Astrocyte (in vitro differentiated cells and primary cell): Measurements from ENCODE around the gene PTTG1. TPM values are rescaled to one million over a fixed set of nuclear protein-coding genes. Genes with fewer than 3 reads are reported as not detected.

Experiments used
- DNase-seq: peaks from one replicate; pipeline ENCODE4 v3.0.0-alpha.2; 2010; ENCODE audit warnings: low read depth
- FAIRE-seq: peaks from 2 replicates; lab custom pipeline; 2011; peaks lifted over from hg19 to GRCh38; lab: Jason Lieb, UNC
- H2AFZ ChIP-seq: 2 replicates; pipeline ENCODE4 v1.6.0; 2012; ENCODE audit warnings: low read depth, low read length, inconsistent platforms
- H3K27ac ChIP-seq: 2 replicates; pipeline ENCODE4 v1.5.1; 2011; ENCODE audit warnings: low read depth, low read length, inconsistent platforms
- H3K27me3 ChIP-seq: 2 replicates; pipeline ENCODE4 v1.6.0; 2011; ENCODE audit warnings: low read length, inconsistent platforms; ENCODE audit not compliant: insufficient read depth
- H3K36me3 ChIP-seq: 2 replicates; pipeline ENCODE4 v1.5.1; 2011; ENCODE audit warnings: low read length, inconsistent platforms; ENCODE audit not compliant: insufficient read depth
- H3K4me1 ChIP-seq: 2 replicates; pipeline ENCODE4 v1.5.1; 2011; ENCODE audit warnings: low read length, inconsistent platforms; ENCODE audit not compliant: insufficient read depth
- H3K4me2 ChIP-seq: 2 replicates; pipeline ENCODE4 v1.6.0; 2012; ENCODE audit warnings: low read length, inconsistent platforms
- H3K4me3 ChIP-seq: 2 replicates; pipeline ENCODE4 v1.5.1; 2011; ENCODE audit warnings: low read depth, mild to moderate bottlenecking, low read length, inconsistent platforms; ENCODE audit not compliant: insufficient read depth
- H3K79me2 ChIP-seq: 2 replicates; pipeline ENCODE4 v1.6.0; 2012; ENCODE audit warnings: mild to moderate bottlenecking, low read length, inconsistent platforms; ENCODE audit not compliant: insufficient read depth
- H3K9ac ChIP-seq: 2 replicates; pipeline ENCODE4 v1.6.0; 2012; ENCODE audit warnings: mild to moderate bottlenecking, low read length, inconsistent platforms
- H3K9me3 ChIP-seq: 2 replicates; pipeline ENCODE4 v1.5.1; 2012; ENCODE audit warnings: low read depth, mild to moderate bottlenecking, low read length, inconsistent platforms; ENCODE audit not compliant: insufficient read depth
- H4K20me1 ChIP-seq: 2 replicates; pipeline ENCODE4 v1.6.0; 2012; ENCODE audit warnings: low read length, inconsistent platforms; ENCODE audit not compliant: insufficient read depth
- H3K27ac Mint-ChIP-seq: one replicate; pipeline ENCODE4 v1.8.0; 2021; ENCODE audit warnings: mild to moderate bottlenecking, mixed read lengths; ENCODE audit not compliant: unreplicated experiment
- H3K27me3 Mint-ChIP-seq: one replicate; pipeline ENCODE4 v1.8.0; 2021; ENCODE audit warnings: low read depth, mixed read lengths; ENCODE audit not compliant: unreplicated experiment
- H3K36me3 Mint-ChIP-seq: one replicate; pipeline ENCODE4 v1.8.0; 2021; ENCODE audit warnings: low read depth, mixed read lengths; ENCODE audit not compliant: unreplicated experiment
- H3K4me1 Mint-ChIP-seq: one replicate; pipeline ENCODE4 v1.8.0; 2021; ENCODE audit warnings: low read depth, mixed read lengths; ENCODE audit not compliant: unreplicated experiment
- H3K4me3 Mint-ChIP-seq: one replicate; pipeline ENCODE4 v1.8.0; 2021; ENCODE audit warnings: mild to moderate bottlenecking, moderate library complexity, mixed read lengths; ENCODE audit not compliant: unreplicated experiment
- H3K9me3 Mint-ChIP-seq: one replicate; pipeline ENCODE4 v1.8.0; 2021; ENCODE audit warnings: mild to moderate bottlenecking, mixed read lengths; ENCODE audit not compliant: unreplicated experiment
- CTCF ChIP-seq: IDR thresholded peaks from 2 replicates; pipeline ENCODE4 v1.5.1; 2011; ENCODE audit warnings: low read depth, mild to moderate bottlenecking, inconsistent platforms, low read length, moderate library complexity; ENCODE audit not compliant: insufficient read depth
- EZH2 ChIP-seq: IDR thresholded peaks from 2 replicates; pipeline ENCODE4 v1.6.1; 2012; ENCODE audit warnings: mild to moderate bottlenecking, low read length, inconsistent platforms; ENCODE audit not compliant: insufficient read depth
- total RNA-seq: library from RNA; stranded (reverse); gene quantifications from 2 replicates; pipeline ENCODE4 v1.2.1, GENCODE V29; 2021

The PTTG1 gene
- total RNA-seq, 1 donor from 2014 or later: 20.4 TPM

- no peak overlapping the region for H3K4me3 Mint-ChIP-seq
- FAIRE-seq (no peak), DNase-seq (no peak)
- Histone ChIP-seq H3K79me2 (peaks cover 33% of the 10 kb centered on the region), H3K27me3 (no peaks in the 10 kb centered on the region), H3K4me1 (peaks cover 10% of the 10 kb centered on the region), H4K20me1 (no peaks in the 10 kb centered on the region), H3K27ac (no peak overlapping the region), H3K4me3 (no peak overlapping the region), H3K36me3 (peaks cover 17% of the 10 kb centered on the region), H3K4me2 (no peak overlapping the region), H2AFZ (no peak overlapping the region), H3K9ac (no peak overlapping the region), H3K9me3 (no peaks in the 10 kb centered on the region)
- peaks cover 5% of the 10 kb centered on the region for H3K4me1 Mint-ChIP-seq
- no peak overlapping the region for H3K27ac Mint-ChIP-seq
- H3K9me3 Mint-ChIP-seq: no peaks in the 10 kb centered on the region
- H3K36me3 Mint-ChIP-seq: no peaks in the 10 kb centered on the region
- TF ChIP-seq CTCF (no peak), EZH2 (no peak)
- no peaks in the 10 kb centered on the region for H3K27me3 Mint-ChIP-seq
Measured at GRCh38 chr5:160427607-160428006, 6.0 kb downstream of the PTTG1 start.

- H3K4me1 Mint-ChIP-seq: peaks cover 5% of the 10 kb centered on the region
- DNase-seq: no peak
Measured at GRCh38 chr5:160432196-160432595, 10.5 kb downstream of the PTTG1 start.

More at GRCh38 chr5:160432196-160432595, 10.5 kb downstream of the PTTG1 start:
- FAIRE-seq: no peak
- no peak for TF ChIP-seq EZH2
- no peak for TF ChIP-seq CTCF
- H3K4me3 ChIP-seq: no peak overlapping the region
- no peaks in the 10 kb centered on the region for H4K20me1 ChIP-seq
- H3K4me1 ChIP-seq: no peaks in the 10 kb centered on the region
- no peaks in the 10 kb centered on the region for H3K27me3 ChIP-seq
- H3K27ac Mint-ChIP-seq: no peak overlapping the region
- H3K9me3 Mint-ChIP-seq: no peaks in the 10 kb centered on the region
- no peak overlapping the region for H3K4me2 ChIP-seq
- peaks cover 11% of the 10 kb centered on the region for H3K36me3 ChIP-seq
- H3K9ac ChIP-seq: no peak overlapping the region
- no peaks in the 10 kb centered on the region for H3K79me2 ChIP-seq
- H3K36me3 Mint-ChIP-seq: no peaks in the 10 kb centered on the region
- no peak overlapping the region for H3K4me3 Mint-ChIP-seq
- no peak overlapping the region for H3K27ac ChIP-seq
- no peaks in the 10 kb centered on the region for H3K9me3 ChIP-seq
- H3K27me3 Mint-ChIP-seq: peaks cover 13% of the 10 kb centered on the region
- no peak overlapping the region for H2AFZ ChIP-seq
